Lung (tissue), 12 donors: Measurements from ENCODE around the gene CFAP99. TPM values are rescaled to one million over a fixed set of nuclear protein-coding genes. Genes with fewer than 3 reads are reported as not detected.

Experiments used
- ATAC-seq: fragments of 200-7000 bp; cut with Tn5 transposase; one replicate; pipeline ENCODE4 v1.9.1; 2020; ENCODE audit warnings: moderate number of reproducible peaks; ENCODE audit not compliant: insufficient read depth, low FRiP score
- DNase-seq, 3 donors: peaks; one replicate each; pipeline ENCODE4 v3.0.0-alpha.2; 2013 to 2017
- H3K27ac ChIP-seq, 2 donors: one replicate each; pipeline ENCODE4 v1.5.1; 2013; ENCODE audit warnings: mild to moderate bottlenecking in 2 of 2, moderate library complexity in 2 of 2, control low read depth in 1 of 2, inconsistent platforms in 1 of 2, low read depth in 1 of 2, low read length in 1 of 2
- H3K27me3 ChIP-seq, 3 donors: one replicate each; pipeline ENCODE4 v1.5.1; 2013; ENCODE audit warnings: low read length in 2 of 3; ENCODE audit not compliant: control insufficient read depth in 3 of 3, insufficient read depth in 3 of 3
- H3K36me3 ChIP-seq, 4 donors: one replicate each; pipeline ENCODE4 v1.5.1; 2013; ENCODE audit warnings: low read length in 4 of 4, mild to moderate bottlenecking in 1 of 4, moderate library complexity in 1 of 4; ENCODE audit not compliant: control insufficient read depth in 4 of 4, insufficient read depth in 4 of 4
- H3K4me1 ChIP-seq, 5 donors: one replicate each; pipeline ENCODE4 v1.5.1; 2013; ENCODE audit warnings: low read length in 5 of 5, mild to moderate bottlenecking in 2 of 5, moderate library complexity in 1 of 5; ENCODE audit not compliant: control insufficient read depth in 5 of 5, insufficient read depth in 5 of 5
- H3K4me3 ChIP-seq: one replicate; pipeline ENCODE4 v1.5.1; 2013; ENCODE audit warnings: mild to moderate bottlenecking, control low read depth, moderate library complexity
- H3K9ac ChIP-seq, 2 donors: one replicate each; pipeline ENCODE4 v1.5.1; 2013; ENCODE audit warnings: low read length in 2 of 2, control low read depth in 1 of 2; ENCODE audit not compliant: insufficient read depth in 1 of 2
- H3K9me3 ChIP-seq, 4 donors: one replicate each; pipeline ENCODE4 v1.5.1; 2013; ENCODE audit warnings: low read length in 3 of 4, mild to moderate bottlenecking in 1 of 4, moderate library complexity in 1 of 4; ENCODE audit not compliant: control insufficient read depth in 4 of 4, insufficient read depth in 3 of 4
- CTCF ChIP-seq: IDR thresholded peaks from 2 replicates; pipeline ENCODE4 v1.5.1; 2012; ENCODE audit warnings: mild to moderate bottlenecking; ENCODE audit errors: control extremely low read depth, extremely low read depth
- WGBS, 2 donors: extraction: QIAGEN DNeasy Blood & Tissue Kit; methylation state at CpG; one replicate each; pipeline ENCODE4 v1.1.7; 2013; 5-methylcytosine and 5-hydroxymethylcytosine counted together
- polyA plus RNA-seq, 2 donors: library from polyadenylated mRNA; stranded (reverse); fragments of 200-250 nt; gene quantifications; one replicate each; pipeline ENCODE4 v1.2.1, GENCODE V29; 2013
- total RNA-seq, 2 donors: library from RNA; depleted of rRNA in 1 of 2; stranded (reverse); fragments of >200 nt in 1 of 2; gene quantifications; one replicate each; pipeline ENCODE4 v1.2.1, GENCODE V29; 2014 to 2021
- donor health status: control.
- donor health status: control.
- donor health status: Bipolar disorder and iron deficiency.
- donor health status: healthy.
- donor health status: DM: yes; HTN: yes; CAD: no.

The CFAP99 gene
- total and polyA plus RNA-seq, 4 donors = 2.1 to 12.1 (median 2.3) TPM

GRCh38 chr4:2383760-2384159 lies 35.0 kb upstream of the CFAP99 start:
- no peak overlapping the region for H3K4me3 ChIP-seq
- DNase-seq (no peak), ATAC-seq (no peak)
- no peaks in the 10 kb centered on the region for H3K9me3 ChIP-seq
- WGBS, 2 donors = 93 to 96% methylated on average over 5 of the region's 5 CpGs
- H3K9ac ChIP-seq = no peak overlapping the region
- H3K27ac ChIP-seq = no peak overlapping the region
- H3K36me3 ChIP-seq = no peaks in the 10 kb centered on the region
- TF ChIP-seq CTCF = no peak
- H3K4me1 ChIP-seq = no peaks in the 10 kb centered on the region
- peaks cover 0 to 2% (median 0%) of the 10 kb centered on the region in 3 donors for H3K27me3 ChIP-seq

GRCh38 chr4:2384245-2384644 lies 34.5 kb upstream of the CFAP99 start:
- Histone ChIP-seq H3K27me3 (peaks cover 0 to 2% (median 0%) of the 10 kb centered on the region in 3 donors), H3K9me3 (no peaks in the 10 kb centered on the region), H3K4me1 (no peaks in the 10 kb centered on the region), H3K27ac (no peak overlapping the region), H3K36me3 (no peaks in the 10 kb centered on the region), H3K9ac (no peak overlapping the region), H3K4me3 (no peak overlapping the region)
- 78 to 83% methylated on average over 6 of the region's 6 CpGs for WGBS, 2 donors
- ATAC-seq (peak; percentile 34), DNase-seq (no peak)
- TF ChIP-seq CTCF = no peak

- Histone ChIP-seq H3K9me3 (no peaks in the 10 kb centered on the region), H3K4me1 (peaks cover 0 to 10% (median 0%) of the 10 kb centered on the region in 5 donors), H3K36me3 (no peaks in the 10 kb centered on the region), H3K4me3 (no peak overlapping the region), H3K27ac (no peak overlapping the region), H3K27me3 (peaks cover 0 to 6% (median 2%) of the 10 kb centered on the region in 3 donors), H3K9ac (no peak overlapping the region)
- no peak for TF ChIP-seq CTCF
- 89 to 92% methylated on average over 8 of the region's 8 CpGs for WGBS, 2 donors
- DNase-seq = no peak
- no peak for ATAC-seq
Measured at GRCh38 chr4:2385516-2385915, 33.2 kb upstream of the CFAP99 start.

GRCh38 chr4:2386717-2387116 lies 32.0 kb upstream of the CFAP99 start:
- no peaks in the 10 kb centered on the region for H3K9me3 ChIP-seq
- TF ChIP-seq CTCF = no peak
- no peaks in the 10 kb centered on the region for H3K36me3 ChIP-seq
- peaks cover 0 to 19% (median 0%) of the 10 kb centered on the region in 5 donors for H3K4me1 ChIP-seq
- peaks cover 0 to 11% (median 2%) of the 10 kb centered on the region in 3 donors for H3K27me3 ChIP-seq
- H3K27ac ChIP-seq = no peak overlapping the region
- no peak overlapping the region for H3K9ac ChIP-seq
- H3K4me3 ChIP-seq = no peak overlapping the region
- ATAC-seq = no peak
- 92 to 94% methylated on average over 19 of the region's 19 CpGs for WGBS, 2 donors
- no peak for DNase-seq
